Measurements from ENCODE around the gene ATP6V1G2. TPM values are rescaled to one million over a fixed set of nuclear protein-coding genes. Genes with fewer than 3 reads are reported as not detected.

Gene ATP6V1G2
- total and polyA plus RNA-seq, 2 of the 4 experiments (the other 2 are of a cell fraction) = 1.4 to 6.5 TPM

DNA sequence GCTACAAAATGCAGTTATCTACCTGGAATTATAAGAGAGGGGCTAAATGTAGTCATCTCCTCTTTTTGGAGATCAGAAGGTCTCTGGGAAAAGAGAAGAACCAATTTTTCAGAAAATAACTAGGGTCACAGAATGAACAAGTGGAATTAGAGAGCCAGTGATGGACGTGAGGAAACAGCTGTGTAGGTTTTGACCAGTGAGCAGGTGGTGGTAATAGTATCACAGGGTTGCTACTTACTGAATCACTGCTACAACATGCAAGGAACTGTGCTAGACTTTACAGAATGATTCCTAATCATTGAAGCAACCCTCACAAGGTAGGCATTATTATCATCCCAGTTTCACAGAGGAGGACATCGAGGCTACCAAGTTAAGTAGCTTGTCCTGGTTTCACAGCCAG lies 1.7 kb downstream of the ATP6V1G2 start:
- ChIA-PET CTCF (no interaction called here), POLR2A (ENCODE audit: unreplicated experiment) (interaction anchor here (0.6 kb wide), 1 partner anchor 50 kb away, joined by 3 read pairs; no protein-coding TSS in a partner anchor)
- Histone ChIP-seq H4K20me1 (ENCODE audit: insufficient read depth, low read length) (peaks cover 21% of the 10 kb centered on the region), H3K4me3 (ENCODE audit: insufficient read depth, low read depth, low read length) (no peak overlapping the region), H2AFZ (replicated peaks; ENCODE audit: low read length, poor library complexity) (no peak overlapping the region), H4K8ac (ENCODE audit: low read depth in 2 of 2, low read length in 2 of 2) (no peak overlapping the region), H2AK9ac (replicated peaks; ENCODE audit: low read depth, low read length, poor library complexity) (no peak overlapping the region), H3K36me3 (ENCODE audit: control insufficient read depth, insufficient read depth, low read length) (peaks cover 9% of the 10 kb centered on the region), H3K79me1 (ENCODE audit: low read depth in 1 of 2, low read length in 2 of 2) (peaks cover 8 to 52% of the 10 kb centered on the region in 2 experiments; a peak in 3 of 4 replicates), H3K14ac (replicated peaks; ENCODE audit: low read depth, low read length) (no peak overlapping the region), H2BK120ac (ENCODE audit: low read depth, low read length) (no peak overlapping the region), H3K56ac (ENCODE audit: extremely low read depth, insufficient read depth, low read length) (no peak overlapping the region), H2BK15ac (ENCODE audit: low read depth, low read length) (no peak overlapping the region), H3K18ac (ENCODE audit: low read depth, low read length) (no peak overlapping the region), H2BK5ac (ENCODE audit: low read depth, low read length, poor library complexity, severe bottlenecking) (no peak overlapping the region), H3K9me3 (ENCODE audit: control insufficient read depth, insufficient read depth, low read length) (no peaks in the 10 kb centered on the region), H3K23ac (ENCODE audit: low read depth, low read length) (no peak overlapping the region), H4K5ac (ENCODE audit: low read depth, low read length) (no peak overlapping the region), H3K9ac (ENCODE audit: low read depth, low read length) (no peak overlapping the region), H3K27ac (ENCODE audit: insufficient read depth, low read length) (no peak overlapping the region), H2BK20ac (ENCODE audit: low read depth, low read length) (no peak overlapping the region), H3K9me1 (ENCODE audit: insufficient read depth, low read length) (peaks cover 6% of the 10 kb centered on the region), H3K4me2 (ENCODE audit: low read depth, low read length) (no peak overlapping the region), H2AK5ac (ENCODE audit: low read depth, low read length) (no peak overlapping the region), H3K4ac (ENCODE audit: low read depth, low read length) (no peak overlapping the region), H3K4me1 (ENCODE audit: control insufficient read depth, insufficient read depth, low read length) (peaks cover 12% of the 10 kb centered on the region), H4K91ac (ENCODE audit: insufficient read depth, low read depth, low read length) (no peak overlapping the region), H3K27me3 (ENCODE audit: control insufficient read depth, insufficient read depth, low read length) (no peaks in the 10 kb centered on the region)
- TF ChIP-seq RCOR1 (IDR thresholded peaks at IDR 0.05; ENCODE audit: insufficient replicate concordance, low read length) (no peak), SMC3 (IDR thresholded peaks at IDR 0.05; ENCODE audit: low read depth, low read length) (no peak), RFX5 (IDR thresholded peaks at IDR 0.05; ENCODE audit: low read depth, low read length) (no peak), MAFK (IDR thresholded peaks at IDR 0.05; ENCODE audit: low read depth, low read length) (no peak), MAZ (IDR thresholded peaks at IDR 0.05; ENCODE audit: borderline replicate concordance, low read depth, low read length) (no peak), POLR2A (IDR thresholded peaks at IDR 0.05; ENCODE audit: low read depth, low read length) (no peak), BHLHE40 (IDR thresholded peaks at IDR 0.05; ENCODE audit: low read depth, low read length) (no peak)
- TF ChIP-seq, protein P1, sequence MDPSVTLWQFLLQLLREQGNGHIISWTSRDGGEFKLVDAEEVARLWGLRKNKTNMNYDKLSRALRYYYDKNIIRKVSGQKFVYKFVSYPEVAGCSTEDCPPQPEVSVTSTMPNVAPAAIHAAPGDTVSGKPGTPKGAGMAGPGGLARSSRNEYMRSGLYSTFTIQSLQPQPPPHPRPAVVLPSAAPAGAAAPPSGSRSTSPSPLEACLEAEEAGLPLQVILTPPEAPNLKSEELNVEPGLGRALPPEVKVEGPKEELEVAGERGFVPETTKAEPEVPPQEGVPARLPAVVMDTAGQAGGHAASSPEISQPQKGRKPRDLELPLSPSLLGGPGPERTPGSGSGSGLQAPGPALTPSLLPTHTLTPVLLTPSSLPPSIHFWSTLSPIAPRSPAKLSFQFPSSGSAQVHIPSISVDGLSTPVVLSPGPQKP (IDR thresholded peaks at IDR 0.05; ENCODE audit: borderline replicate concordance, low read depth, low read length) = no peak
- TF ChIP-seq, protein P2, sequence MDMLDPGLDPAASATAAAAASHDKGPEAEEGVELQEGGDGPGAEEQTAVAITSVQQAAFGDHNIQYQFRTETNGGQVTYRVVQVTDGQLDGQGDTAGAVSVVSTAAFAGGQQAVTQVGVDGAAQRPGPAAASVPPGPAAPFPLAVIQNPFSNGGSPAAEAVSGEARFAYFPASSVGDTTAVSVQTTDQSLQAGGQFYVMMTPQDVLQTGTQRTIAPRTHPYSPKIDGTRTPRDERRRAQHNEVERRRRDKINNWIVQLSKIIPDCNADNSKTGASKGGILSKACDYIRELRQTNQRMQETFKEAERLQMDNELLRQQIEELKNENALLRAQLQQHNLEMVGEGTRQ (IDR thresholded peaks at IDR 0.05; ENCODE audit: low read depth, low read length) = no peak
- dilution Hi-C loops (cut with HindIII; ENCODE audit: low sequenced_read_pairs, unreplicated experiment) = no loop called here
- intact Hi-C loops (cut with micrococcal nuclease) = loop anchor here (5.0 kb wide), 3 partner anchors 38 to 408 kb away; partner anchors contain the start of genes HSPA1B and LTB
- DNase-seq (no peak), ATAC-seq (ENCODE audit: low read depth) (no peak)
- no TSS peak for BruUV-seq (replicated peaks)
- no CpG with 5 or more reads among the region's 2 CpGs for WGBS, 2 experiments (ENCODE audit: extremely low coverage in 2 of 2, insufficient read length in 1 of 2)
- in situ Hi-C loops (cut with MboI; ENCODE audit: low sequenced_read_pairs) = loop anchor here (5.0 to 10.0 kb wide), 3 partner anchors 52 to 290 kb away; no protein-coding TSS in a partner anchor
